Ovary (tissue), 9 donors: Measurements from ENCODE around the gene PRKD1. TPM values are rescaled to one million over a fixed set of nuclear protein-coding genes. Genes with fewer than 3 reads are reported as not detected.

ENCODE experiments used
- DNase-seq, 5 donors: peaks; one replicate each; pipeline ENCODE4 v3.0.0-alpha.2; 2019 to 2020
- H3K27ac ChIP-seq, 2 donors: fragments of 200-600 bp; one replicate each; pipeline versions ENCODE4 v1.5.1 to v1.8.0; 2019 to 2022
- H3K27me3 ChIP-seq: fragments of 200-600 bp; one replicate; pipeline ENCODE4 v1.8.0; 2022
- H3K36me3 ChIP-seq: fragments of 200-600 bp; sonication (generic); one replicate; pipeline ENCODE4 v1.5.1; 2019
- H3K4me1 ChIP-seq: one replicate; pipeline ENCODE4 v1.8.1; 2013; ENCODE audit warnings: mild to moderate bottlenecking, moderate library complexity; ENCODE audit not compliant: insufficient read depth
- H3K4me3 ChIP-seq: fragments of 200-600 bp; sonication (generic); one replicate; pipeline ENCODE4 v1.5.1; 2017
- H3K9me3 ChIP-seq, 2 donors: fragments of 200-600 bp in 1 of 2; sonication (generic) in 1 of 2; one replicate each; pipeline versions ENCODE4 v1.5.1 to v1.8.1; 2013 to 2019; ENCODE audit warnings: mild to moderate bottlenecking in 1 of 2, moderate library complexity in 1 of 2
- CTCF ChIP-seq, 3 donors: fragments of 450-650 bp in 2 of 3; fragments of 200-600 bp in 1 of 3; IDR thresholded peaks; one replicate each; pipeline versions ENCODE4 v1.5.1 to v1.8.0; 2016 to 2022; ENCODE audit warnings: antibody characterized with exemption in 3 of 3, mild to moderate bottlenecking in 1 of 3
- EP300 ChIP-seq: sonication (generic); formaldehyde crosslinking; IDR thresholded peaks from one replicate; pipeline ENCODE4 v1.6.1; 2017; ENCODE audit warnings: antibody characterized with exemption
- POLR2A ChIP-seq: fragments of 450-650 bp; IDR thresholded peaks from one replicate; pipeline ENCODE4 v1.6.1; 2017; ENCODE audit warnings: antibody characterized with exemption, mild to moderate bottlenecking, moderate library complexity
- WGBS, 3 donors: extraction: QIAGEN DNeasy Blood & Tissue Kit in 1 of 3; methylation state at CpG; one replicate each; pipeline versions ENCODE4 v1.1.5 to v1.1.7; 2013 to 2017; 5-methylcytosine and 5-hydroxymethylcytosine counted together
- intact Hi-C, 4 donors: fragments of 100-400 bp; cut with DNase I; formaldehyde crosslinking; loops; one replicate each; pipeline versions ENCODE4 v1.11.0 to v1.15.1; 2022 to 2023
- polyA plus RNA-seq, 2 donors: library from polyadenylated mRNA; stranded (reverse); fragments of 200-250 nt in 1 of 2; fragments of 350-450 nt in 1 of 2; fragmentation: Illumina TruSeq in 1 of 2; extraction: RNeasy Lipid Tissue Mini Kit (QIAGEN cat#74804) in 1 of 2; gene quantifications; one replicate each; pipeline ENCODE4 v1.2.3, GENCODE V29; 2013 to 2014
- total RNA-seq, 7 donors: library from RNA; depleted of rRNA in 2 of 7; stranded (reverse); fragments of >200 nt in 2 of 7; fragmentation: NEBNext Ultra II Directional in 3 of 7; extraction: Animal tissue kit (Norgen Biotek cat#: 25700) in 3 of 7; gene quantifications; one replicate each; pipeline versions ENCODE4 v1.1.0 to v1.2.4, GENCODE V29; 2016 to 2023
- donor health status: DM: no; HTN: no; CAD: no; lungs with moderate emphysema.
- donor health status: DM: no; HTN: no; CAD: no.
- donor health status: Bipolar disorder and iron deficiency.
- donor health status: DM: yes; HTN: yes; CAD: no.
- donor health status: DM: no; HTN: no; CAD: no.
- donor health status: DM: yes; HTN: yes; CAD: no.

Gene PRKD1
- total and polyA plus RNA-seq, 9 donors: 7.7 to 39.9 (median 21.6) TPM

- intact Hi-C loops: no loop called here
- H3K4me1 ChIP-seq: peaks cover 7% of the 10 kb centered on the region
- WGBS, 3 donors: 40 to 49% (median 41%) methylated on average over 23 of the region's 23 CpGs
- no peaks in the 10 kb centered on the region for H3K9me3 ChIP-seq
- no peaks in the 10 kb centered on the region for H3K27me3 ChIP-seq
- peak in 1 of 5 donors; percentile 26 for DNase-seq
- no peak for TF ChIP-seq POLR2A
- no peak for TF ChIP-seq CTCF (IDR thresholded peaks at IDR 0.05)
- no peak for TF ChIP-seq EP300
- H3K27ac ChIP-seq: peak overlapping the region; percentile 85 to 86
- H3K4me3 ChIP-seq: peak overlapping the region; percentile 60
- H3K36me3 ChIP-seq: no peaks in the 10 kb centered on the region
These were observed 532 bp upstream of the PRKD1 start for GRCh38 chr14:29928117-29928640.

GRCh38 chr14:29926701-29927375 is 809 bp downstream of the PRKD1 start:
- Histone ChIP-seq H3K27ac (peak overlapping the region; percentile 85 to 86), H3K4me3 (peak overlapping the region; percentile 60), H3K27me3 (no peaks in the 10 kb centered on the region), H3K4me1 (peaks cover 7% of the 10 kb centered on the region), H3K36me3 (no peaks in the 10 kb centered on the region), H3K9me3 (no peaks in the 10 kb centered on the region)
- 0% methylated on average over 28 to 51 of the region's 51 CpGs for WGBS, 3 donors
- intact Hi-C loops: no loop called here
- no peak for TF ChIP-seq EP300
- no peak for TF ChIP-seq CTCF (IDR thresholded peaks at IDR 0.05)
- no peak for TF ChIP-seq POLR2A
- DNase-seq: peak in 4 of 5 donors; percentile 45 to 75 (median 64)

DNA sequence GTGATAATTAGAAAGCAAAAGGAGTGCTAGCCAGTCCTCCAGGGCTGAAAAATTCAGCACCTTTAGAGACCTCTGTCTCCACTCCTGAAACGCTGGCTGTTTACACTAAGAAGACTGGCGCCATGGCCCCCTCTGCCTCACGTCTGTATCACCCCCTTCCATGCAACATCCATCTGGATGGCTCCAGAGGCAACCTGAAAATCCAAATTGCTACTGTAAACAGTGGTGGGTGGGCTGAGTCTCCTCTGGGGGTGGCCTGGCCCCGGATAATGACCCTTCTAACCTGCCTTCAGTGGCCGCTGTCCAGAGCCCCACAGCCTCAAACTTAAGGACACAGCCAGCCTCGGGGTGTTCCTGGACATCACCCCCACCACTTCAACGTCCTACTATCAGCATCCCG is 1.4 kb downstream of the PRKD1 start:
- TF ChIP-seq CTCF (IDR thresholded peaks at IDR 0.05): no peak
- no peak for TF ChIP-seq EP300
- no peak for TF ChIP-seq POLR2A
- H3K4me3 ChIP-seq: peak overlapping the region; percentile 60
- H3K9me3 ChIP-seq: no peaks in the 10 kb centered on the region
- H3K36me3 ChIP-seq: no peaks in the 10 kb centered on the region
- H3K27ac ChIP-seq: no peak overlapping the region
- intact Hi-C loops: no loop called here
- no peaks in the 10 kb centered on the region for H3K27me3 ChIP-seq
- H3K4me1 ChIP-seq: peaks cover 7% of the 10 kb centered on the region
- WGBS, 3 donors: 4 to 8% (median 6%) methylated on average over 8 of the region's 8 CpGs
- no peak for DNase-seq

- intact Hi-C loops: no loop called here
- WGBS, 3 donors: 37 to 49% (median 43%) methylated on average over 3 of the region's 3 CpGs
These were observed 1.9 kb downstream of the PRKD1 start for GRCh38 chr14:29925736-29926135.

More at GRCh38 chr14:29925736-29926135, 1.9 kb downstream of the PRKD1 start:
- Histone ChIP-seq H3K36me3 (no peaks in the 10 kb centered on the region), H3K27me3 (no peaks in the 10 kb centered on the region), H3K9me3 (no peaks in the 10 kb centered on the region), H3K4me1 (peaks cover 7% of the 10 kb centered on the region), H3K4me3 (no peak overlapping the region), H3K27ac (no peak overlapping the region)
- DNase-seq: no peak
- TF ChIP-seq CTCF (IDR thresholded peaks at IDR 0.05) (no peak), POLR2A (no peak), EP300 (no peak)
